HG03354 (cell line): Measurements from ENCODE around the gene ANP32A.

Source experiments
- ATAC-seq: cut with Tn5 transposase; IDR thresholded peaks from one replicate; pipeline ENCODE4 v1.9.1; 2021; ENCODE audit warnings: mild to moderate bottlenecking; ENCODE audit not compliant: unreplicated experiment, poor library complexity, severe bottlenecking

ANP32A gene

DNA sequence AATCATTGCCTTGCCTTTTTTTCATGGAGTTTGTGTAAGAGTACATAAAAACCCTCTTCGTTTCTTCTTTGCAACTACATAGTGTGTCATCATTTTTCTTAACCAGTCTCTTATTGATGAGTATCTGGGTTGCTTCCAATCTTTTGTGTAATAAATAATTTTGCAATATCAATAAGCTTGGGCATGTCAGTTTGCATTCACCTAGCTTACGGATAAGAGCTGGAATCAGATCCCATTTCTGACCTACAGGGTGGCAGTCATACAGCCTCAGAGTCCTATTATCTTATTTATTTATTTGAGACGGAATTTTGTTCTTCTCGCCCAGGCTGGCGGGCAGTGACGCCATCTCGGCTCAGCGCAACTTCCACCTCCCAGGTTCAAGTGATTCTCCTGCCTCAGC is 18.3 kb downstream of the ANP32A start:
- no peak for ATAC-seq

DNA sequence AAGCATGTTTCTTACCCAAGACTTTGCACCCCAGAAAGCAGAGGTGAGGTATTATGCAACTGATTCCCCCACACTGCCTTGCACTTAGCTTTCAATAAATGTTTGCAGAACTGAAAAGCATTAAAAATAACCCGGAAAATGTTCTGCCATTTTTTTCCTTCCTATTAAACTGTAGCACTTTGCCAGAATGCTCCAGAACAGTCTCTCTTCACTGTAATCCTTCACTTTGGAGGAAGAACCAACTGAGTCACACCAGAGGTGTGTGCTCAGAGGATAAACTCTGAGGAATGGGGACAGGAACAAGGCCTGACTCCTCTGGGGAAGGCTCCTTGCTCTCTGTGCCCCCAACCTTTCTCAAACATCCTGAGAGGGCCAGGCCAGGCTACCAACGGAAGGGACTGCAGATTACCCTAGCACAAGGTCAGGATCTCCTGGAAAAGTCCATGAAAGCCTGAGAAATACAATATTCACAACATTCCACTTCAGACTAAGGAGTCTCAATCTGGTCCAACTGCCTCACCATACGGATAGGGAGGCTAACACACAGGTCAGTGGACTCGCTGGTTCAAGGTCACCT is 19.0 kb downstream of the ANP32A start:
- ATAC-seq: no peak

DNA sequence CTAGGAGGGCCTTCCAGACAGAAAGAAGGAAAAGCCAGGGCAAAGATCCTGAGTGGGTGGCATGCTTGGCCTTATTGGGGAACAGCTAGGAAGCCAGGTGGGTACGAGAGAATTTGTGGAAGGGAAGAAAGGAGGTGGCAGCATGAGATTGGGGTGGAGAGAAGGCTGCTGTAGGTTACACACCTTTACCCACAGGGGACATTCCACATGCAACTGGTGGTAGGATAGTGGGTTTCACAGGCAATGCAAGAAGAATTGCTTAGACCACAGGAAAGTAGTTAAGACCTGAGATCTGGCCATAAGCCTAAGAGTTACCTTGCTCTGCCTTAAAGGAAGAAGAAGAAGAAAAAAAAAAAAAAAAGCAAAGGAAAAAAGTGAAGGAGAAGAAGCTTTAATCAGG is 19.8 kb downstream of the ANP32A start:
- no peak for ATAC-seq

DNA sequence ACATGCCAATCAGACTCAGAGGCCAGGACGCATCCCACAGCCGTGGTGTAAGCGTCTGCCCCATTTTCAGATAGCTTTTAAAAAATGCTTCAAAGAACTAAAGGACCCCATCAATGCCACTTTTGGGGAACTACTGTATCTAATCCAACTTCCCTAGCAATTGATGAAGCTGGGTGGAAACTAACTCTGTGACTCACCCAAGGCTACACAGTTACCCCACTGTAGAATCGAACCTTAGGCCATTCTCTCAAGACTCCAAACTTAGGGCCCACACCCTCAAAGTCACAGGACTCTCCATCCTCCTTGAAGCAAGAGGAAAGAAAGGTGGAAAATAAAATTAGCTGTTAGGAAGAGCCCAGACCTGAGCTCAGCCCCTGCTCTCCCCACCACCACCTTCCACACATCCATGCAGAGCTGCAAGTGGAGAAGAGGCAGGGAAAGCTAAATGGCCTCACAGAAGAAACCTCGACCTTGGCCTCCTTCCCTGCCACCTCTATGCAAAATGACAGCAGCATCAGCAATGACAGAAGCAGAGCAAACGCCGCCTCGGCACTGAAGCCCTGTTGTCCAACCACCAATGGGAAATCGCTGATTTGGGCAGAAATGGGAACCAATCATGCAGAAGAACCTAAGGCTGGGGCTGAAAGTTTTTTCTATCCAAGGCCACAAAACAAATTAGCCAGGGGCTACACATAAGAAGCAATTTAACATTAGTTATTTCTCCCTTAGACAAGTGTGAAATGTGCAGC is 22.2 kb downstream of the ANP32A start:
- no peak for ATAC-seq

DNA sequence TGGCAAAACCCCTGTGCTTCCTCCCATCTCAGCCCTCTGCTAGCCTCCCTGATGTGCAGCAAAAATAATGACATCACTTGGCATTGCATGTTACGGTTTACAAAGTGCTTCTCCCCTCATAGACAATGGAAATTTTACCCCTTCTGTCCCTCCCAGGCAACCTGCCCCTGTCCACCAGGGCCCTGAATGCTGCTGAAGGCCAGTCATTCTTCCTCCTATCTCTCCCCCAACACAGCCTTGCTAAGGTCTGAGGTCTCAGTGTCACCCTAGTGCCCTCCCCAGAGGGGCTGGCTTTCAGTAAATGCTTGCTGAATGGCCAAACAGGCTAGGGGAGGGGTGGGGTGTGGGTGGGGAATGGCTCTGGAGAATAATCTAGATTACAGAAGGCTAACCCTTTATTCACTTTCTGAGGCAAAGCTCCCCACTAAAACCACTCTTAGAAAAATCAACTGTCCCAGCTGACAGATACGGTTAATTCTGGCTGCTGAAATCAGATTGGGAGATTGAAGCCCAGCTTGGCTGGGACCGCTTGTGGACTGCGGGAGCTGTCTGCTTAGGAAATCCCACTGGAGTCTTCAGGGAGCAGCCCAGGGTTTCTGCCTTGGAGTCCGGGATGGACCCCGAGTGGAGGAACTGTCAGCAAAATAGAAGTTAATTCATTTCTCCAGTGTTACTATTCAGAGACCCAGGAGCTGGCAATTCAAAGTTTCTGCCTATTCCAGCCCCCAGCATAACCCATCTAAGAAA is 22.9 kb downstream of the ANP32A start:
- ATAC-seq: no peak

DNA sequence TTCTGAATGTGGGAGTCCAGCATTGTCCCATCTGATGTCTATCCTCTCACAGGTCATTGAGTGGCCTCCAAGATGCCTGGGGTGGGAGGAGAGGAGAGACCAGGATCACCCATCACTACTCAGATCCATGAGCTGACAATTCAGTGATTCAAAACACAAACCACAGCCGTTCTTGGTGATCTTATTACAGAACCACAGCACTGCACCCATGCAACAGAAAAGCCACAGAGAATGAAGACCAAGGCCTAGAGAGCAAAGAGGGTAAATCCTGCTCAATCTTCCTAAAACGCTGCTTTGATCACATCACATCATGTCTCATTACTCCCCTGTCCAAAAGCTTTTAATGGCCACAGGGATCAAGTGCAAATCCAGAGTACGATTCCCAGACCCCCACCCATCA is 23.5 kb downstream of the ANP32A start:
- no peak for ATAC-seq

DNA sequence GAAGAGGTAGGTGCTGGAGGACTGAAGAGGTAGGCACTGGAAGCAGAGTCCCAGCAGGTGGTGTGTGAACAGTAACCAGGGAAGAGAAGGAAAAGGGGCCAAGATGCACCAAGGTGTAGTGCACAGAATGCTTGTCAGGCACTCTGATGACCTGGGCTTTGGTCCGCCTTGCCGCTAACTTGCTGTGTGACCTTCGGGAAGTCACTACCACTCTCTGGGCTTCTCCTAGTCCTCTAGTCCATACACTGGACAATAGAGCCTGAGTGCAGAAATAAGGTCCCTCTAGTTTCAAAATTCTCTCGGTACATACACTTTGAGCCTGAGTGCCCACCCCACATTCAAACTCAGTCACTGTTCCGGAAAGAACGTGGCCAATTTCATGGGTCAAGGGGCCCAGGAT is 24.1 kb downstream of the ANP32A start:
- no peak for ATAC-seq

DNA sequence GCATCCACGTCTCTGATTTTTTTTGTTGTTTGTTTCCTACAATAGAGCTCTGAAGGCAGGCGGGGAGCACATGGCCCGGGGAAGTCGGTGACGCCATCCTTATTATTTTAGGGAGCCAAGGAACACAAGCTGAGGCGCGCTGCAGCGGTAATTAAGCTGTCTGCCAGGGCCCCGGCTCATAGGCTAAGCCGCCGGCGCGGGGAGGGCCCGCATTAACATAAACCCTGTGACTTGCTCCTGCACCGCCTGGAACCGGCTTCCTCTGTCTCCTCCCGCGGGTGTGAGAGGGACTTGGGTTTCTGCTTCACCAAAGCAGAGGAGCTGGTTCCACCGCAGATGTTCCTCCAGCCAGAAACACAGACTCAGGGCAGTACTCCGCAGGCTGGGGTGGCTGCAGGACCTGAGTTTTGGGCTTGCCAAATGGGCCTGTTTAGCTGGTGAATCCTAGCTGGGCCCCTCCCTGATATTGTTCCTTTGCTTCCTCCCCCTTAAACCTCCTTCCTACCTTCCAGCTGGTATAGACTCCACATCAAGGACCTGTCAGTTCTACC is 25.3 kb downstream of the ANP32A start:
- peak; percentile 62 for ATAC-seq

DNA sequence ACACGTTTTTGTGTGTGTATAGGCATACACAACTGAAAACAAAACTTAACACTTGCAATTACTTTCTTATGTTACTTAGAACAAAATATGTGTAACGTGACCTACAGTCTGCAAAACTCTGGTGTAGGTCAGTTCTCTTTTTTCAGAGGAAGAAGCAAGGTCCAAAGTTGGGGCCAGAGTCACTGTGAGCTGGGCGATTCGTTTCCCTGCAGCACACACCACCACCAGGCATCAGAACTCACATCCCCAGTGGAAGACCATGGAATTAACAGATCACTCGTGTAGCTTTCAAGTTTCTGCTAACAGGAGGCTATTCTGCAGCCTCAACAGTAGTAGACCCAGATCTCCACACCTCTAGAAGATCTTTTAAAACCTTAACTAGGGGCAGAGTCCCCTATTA is 25.8 kb downstream of the ANP32A start:
- ATAC-seq: no peak

DNA sequence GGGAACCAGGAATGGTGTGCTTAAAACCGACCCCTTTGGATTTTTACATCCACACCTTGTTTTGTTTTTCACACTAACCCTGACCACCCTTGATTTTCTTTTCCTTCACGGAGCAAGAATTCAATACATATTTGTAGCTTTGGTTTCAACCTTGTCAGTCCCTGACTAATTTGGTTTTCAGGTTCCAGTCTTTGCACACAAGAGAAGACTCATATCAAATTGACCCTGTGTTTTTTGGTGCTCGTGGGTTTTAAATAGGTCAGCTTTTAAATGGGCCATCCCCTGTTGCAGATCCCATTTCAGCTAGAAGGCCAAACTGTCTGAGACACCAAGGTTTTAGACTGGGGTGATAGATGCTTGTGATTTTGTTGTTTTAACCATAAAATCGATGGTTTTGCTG is 26.4 kb downstream of the ANP32A start:
- no peak for ATAC-seq

DNA sequence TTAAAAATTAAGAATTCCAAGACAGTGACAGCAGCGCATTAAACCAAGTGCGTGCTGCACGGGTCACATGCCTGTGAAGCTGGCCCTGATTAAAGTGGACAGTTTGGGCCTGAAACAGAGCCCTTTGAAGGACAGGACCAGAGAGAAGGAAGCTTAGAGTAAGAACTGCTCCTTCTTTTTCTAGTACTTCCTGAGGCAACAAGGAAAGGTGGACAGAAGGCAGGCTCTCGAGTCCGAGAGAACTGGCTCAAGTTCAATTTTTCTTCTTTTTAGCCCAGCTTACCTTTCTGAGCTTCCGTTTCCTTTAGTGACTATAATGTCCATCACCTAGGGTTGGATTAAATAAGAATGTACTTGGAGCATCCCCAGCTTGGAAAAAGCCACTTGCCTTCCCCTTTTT is 26.9 kb downstream of the ANP32A start:
- ATAC-seq: no peak

DNA sequence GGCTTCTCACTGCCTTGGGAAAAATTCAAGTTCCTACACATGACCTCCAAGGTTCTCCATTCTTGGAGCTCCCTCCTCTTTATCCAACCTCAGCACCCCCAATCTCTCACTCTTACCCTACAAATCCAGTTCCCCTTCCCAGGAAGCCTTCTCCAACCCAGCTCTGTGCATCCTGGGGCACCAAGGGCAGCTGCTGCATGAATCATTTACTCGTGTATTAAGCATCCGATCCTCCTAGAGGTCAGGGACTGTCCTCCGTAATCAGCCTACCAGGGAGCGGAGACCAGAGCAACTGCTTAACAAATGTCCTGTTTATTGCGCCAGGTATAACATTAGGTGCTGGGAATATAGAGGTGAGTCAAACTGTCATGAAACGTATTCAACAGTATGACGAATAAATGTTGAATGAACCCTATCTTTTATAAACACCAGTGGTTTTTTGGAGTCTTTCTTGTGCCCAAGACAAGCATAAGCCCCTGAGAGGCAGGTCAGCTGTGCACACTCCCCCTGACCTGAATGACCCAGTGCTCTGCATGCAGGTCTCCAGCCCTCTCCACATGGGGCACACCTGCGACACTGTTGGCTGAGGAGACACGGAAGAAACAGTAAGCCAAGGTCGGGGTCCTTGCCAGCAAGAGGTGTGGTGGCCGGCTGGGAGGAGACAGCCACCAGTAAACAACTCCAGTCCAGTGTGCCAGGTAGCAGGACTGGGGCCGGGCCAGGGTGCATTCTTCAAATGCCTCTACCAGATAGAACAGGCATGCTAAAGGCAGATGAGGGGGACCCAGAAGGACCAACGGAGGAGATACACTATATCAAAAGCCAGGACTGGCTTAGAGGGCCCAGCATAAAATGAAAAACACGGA is 27.6 kb downstream of the ANP32A start:
- ATAC-seq: no peak

DNA sequence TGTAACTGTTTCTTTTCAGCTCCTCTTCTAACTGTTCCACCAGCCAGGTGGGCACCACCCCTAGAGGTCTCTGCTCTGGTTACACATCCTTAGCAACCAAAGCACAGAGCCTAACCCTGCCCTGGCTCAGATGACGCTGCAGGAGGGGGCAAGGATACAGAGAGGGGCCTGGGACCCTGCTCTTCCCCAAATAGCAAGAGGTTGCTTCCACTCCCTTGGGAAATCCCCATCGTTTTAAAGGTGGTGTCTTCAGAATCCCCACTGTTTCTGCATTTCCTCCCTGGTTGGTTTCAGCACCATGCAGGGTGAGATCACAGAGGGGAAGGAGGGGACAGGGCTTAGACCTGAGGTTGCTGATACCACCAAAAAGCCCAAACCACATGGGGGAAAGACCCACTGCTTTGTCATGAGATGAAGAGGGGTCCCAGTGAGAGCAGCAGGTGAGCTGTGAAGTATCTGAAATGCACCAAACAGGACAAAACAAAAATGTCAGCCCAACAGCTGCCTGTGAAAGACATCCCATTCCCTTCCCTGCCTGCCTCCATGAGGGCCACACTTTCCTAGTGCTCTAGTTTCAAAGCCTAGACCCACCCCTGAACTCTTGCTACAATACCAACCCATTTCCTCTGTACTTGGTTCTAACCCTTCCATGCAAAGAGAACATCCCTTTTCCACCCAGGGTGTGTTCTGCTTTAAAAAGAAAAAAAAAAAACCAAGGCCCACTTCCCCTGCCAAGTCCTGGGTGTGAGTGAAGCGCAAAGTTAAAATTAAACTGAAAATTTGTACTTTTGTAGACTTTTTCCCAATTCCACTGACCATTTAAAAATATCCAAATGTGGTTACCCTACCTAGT is 29.0 kb downstream of the ANP32A start:
- peak; percentile 63 for ATAC-seq

DNA sequence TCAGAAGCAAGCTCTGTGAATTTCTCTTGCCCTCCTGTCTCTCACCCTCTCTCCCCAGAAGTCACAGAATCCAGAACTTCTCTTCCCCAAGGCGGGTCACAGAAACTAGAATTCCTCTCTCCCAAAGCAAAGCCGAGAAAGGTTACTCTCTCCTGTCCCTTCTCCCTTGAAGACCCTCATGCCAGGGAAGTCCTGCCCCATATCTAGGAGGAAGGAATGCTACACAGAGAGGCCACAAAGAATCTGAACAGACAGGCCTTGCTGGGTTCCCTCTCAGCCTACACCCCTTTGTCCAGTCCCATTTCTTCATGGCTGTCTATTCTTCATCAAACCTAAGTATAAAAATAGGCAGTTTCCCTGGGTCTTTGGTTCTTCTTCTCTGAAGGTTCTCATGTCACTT is 29.8 kb downstream of the ANP32A start:
- ATAC-seq: no peak

DNA sequence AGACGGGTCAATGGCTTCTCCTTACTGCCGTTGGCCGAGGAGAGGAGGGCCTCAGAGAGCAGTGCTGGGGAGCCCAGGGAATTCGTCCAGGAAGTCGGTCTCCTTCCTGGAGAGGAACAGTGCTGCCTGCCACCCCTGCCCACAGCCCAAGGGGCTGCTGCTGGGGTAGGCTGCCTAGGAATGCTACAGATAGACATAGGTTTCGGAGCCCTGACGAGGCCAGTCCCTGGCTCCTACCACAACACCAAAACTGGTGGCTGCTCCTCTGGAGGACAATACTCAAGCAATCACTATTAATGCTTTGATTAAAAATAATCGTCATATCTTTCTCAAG is 30.5 kb downstream of the ANP32A start:
- ATAC-seq: no peak

DNA sequence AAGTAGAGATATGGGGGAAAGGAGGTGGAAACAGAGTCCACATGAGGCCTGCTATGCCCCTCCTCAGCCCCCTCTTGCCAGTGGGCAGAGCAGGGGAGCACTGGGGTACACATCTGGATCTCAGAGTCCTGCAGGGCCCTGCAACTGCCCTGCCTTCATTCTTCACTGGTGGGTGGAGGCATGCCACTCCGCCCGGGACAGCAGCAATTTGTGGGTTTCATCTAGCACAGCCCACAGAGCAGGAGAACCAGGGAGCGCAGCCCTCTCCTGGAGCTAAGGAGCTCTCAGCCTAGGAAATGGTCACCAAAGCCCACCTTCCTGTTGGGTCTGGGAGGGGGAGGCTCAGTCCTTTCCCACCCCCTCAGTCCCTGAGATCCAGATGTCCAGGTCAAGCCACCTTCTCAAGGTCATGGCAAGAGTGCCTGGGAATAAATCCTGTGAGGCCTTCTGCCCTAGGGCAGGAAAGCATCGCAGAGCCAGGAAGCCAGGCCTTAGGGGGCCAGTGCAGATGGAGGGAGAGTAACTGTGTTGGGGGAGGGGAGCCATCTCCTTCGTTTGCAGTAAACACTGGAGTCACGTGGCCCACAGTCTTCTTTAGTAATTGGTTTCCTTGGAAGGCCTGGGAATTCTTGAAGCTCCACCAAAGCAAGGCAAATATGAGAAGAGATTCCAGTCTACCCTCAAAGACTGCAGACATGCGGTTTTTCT is 31.0 kb downstream of the ANP32A start:
- ATAC-seq: no peak

DNA sequence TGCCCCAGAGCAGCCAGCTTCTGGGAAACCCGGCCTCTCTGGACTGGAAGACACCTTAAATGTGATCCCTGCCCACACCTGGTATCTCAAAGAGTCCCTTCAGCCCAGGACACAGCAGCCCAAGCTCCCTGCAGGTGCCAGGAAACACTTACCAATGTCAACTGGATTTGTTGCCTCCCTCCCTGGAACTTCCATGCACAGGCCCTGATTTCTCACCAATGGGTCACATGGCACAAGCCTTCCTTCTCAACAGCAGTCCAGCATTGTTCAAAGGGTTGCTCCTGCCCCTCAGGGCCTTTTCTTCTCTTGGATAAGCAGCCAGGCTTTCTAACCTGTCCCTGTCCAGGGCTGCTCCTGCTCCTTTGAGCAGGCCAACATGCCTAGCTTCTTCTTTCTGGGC is 31.6 kb downstream of the ANP32A start:
- ATAC-seq: no peak

DNA sequence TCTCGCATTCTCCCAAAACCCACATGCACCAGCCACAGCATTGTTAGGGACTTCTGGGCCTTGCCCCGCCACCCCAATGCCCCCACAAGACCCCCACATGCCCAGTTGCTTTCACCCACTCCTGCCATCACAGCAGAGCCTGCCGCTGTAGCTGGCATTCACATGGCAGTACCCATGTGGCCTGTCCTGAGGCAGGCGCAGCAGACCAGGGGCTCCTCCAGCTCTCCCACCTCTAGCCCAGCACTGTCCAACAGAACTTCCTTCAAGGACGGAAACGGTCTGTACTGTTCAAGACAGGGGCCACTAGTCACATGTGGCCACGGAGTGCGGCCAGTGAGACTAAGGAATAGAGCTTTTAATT is 32.5 kb downstream of the ANP32A start:
- ATAC-seq: no peak
